ENCODE results near the gene PLXNA4.
A peak's percentile ranks its signal among the peaks of the same experiment; 100 is the strongest.

PLXNA4 gene

GRCh38 chr7:132500727-132501440, 75.4 kb downstream of the PLXNA4 start:
- no peak for DNase-seq

- no peak for DNase-seq
Observed at GRCh38 chr7:132499487-132499886, 76.8 kb downstream of the PLXNA4 start.

- DNase-seq, result no peak
Observed at GRCh38 chr7:132499065-132499464, 77.2 kb downstream of the PLXNA4 start.

DNA sequence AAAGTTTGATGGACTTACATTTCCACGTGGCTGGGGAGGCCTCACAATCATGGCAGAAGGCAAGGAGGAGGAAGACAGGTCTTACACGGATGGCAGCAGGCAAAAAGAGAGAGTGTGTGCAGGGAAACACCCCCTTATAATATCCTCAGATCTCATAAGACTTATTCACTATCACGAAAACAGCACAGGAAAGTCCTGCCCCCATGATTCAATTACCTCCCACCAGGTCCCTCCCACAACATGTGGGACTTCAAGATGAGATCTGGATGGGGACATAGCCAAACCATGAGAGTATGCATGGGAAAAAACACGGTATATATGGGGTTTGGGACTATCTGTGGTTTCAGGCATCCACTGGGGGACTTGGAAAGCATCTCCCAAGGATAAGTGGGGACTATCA, 78.0 kb downstream of the PLXNA4 start:
- DNase-seq, result no peak

- no peak for DNase-seq
Observed at GRCh38 chr7:132497098-132497497, 79.2 kb downstream of the PLXNA4 start.

GRCh38 chr7:132495936-132496335, 80.3 kb downstream of the PLXNA4 start:
- no peak for DNase-seq

GRCh38 chr7:132494474-132494873, 81.8 kb downstream of the PLXNA4 start:
- DNase-seq, result peak; percentile 39

GRCh38 chr7:132492823-132493445, 83.3 kb downstream of the PLXNA4 start:
- no peak for DNase-seq

GRCh38 chr7:132491391-132491945, 84.8 kb downstream of the PLXNA4 start:
- no peak for DNase-seq

DNA sequence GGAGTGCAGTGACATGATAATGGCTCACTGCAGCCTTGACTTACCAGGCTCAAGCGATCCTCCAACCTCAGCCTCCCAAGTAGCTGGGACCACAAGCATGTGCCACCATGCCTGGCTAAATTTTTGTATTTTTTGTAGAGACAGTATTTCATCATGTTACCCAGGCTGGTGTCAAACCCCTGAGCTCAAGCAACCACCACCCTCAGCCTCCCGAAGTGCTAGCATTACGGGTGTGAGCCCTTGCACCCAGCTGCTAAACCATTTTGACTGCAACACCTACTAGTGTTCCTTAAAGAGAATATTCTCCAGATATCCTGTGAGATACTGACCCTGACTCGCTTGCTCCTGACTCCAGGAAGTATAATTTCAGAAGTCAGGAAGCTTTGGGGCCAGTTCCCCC, 85.8 kb downstream of the PLXNA4 start:
- no peak for DNase-seq

DNA sequence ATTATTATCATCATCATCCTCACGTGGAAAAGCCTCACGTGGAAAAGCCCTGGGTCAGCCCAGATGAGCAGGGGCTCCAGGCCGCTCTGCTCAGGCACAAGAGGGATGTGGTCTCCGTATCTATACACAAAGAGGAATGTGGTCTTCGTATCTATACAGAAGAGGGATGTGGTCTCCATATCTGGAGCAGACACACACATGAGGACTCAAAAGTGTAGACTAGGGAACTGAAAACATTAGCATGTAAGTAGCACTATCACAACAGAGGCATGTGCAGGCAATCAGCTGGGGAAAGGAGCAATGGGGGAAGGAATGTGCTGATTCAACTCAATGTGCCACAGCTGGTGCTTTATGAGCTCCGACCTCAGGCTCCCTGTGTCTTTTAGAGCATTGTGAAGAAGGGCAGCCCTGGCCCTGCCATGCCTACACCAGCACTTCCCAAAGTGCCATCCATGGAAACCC, 86.5 kb downstream of the PLXNA4 start:
- DNase-seq, result no peak

DNA sequence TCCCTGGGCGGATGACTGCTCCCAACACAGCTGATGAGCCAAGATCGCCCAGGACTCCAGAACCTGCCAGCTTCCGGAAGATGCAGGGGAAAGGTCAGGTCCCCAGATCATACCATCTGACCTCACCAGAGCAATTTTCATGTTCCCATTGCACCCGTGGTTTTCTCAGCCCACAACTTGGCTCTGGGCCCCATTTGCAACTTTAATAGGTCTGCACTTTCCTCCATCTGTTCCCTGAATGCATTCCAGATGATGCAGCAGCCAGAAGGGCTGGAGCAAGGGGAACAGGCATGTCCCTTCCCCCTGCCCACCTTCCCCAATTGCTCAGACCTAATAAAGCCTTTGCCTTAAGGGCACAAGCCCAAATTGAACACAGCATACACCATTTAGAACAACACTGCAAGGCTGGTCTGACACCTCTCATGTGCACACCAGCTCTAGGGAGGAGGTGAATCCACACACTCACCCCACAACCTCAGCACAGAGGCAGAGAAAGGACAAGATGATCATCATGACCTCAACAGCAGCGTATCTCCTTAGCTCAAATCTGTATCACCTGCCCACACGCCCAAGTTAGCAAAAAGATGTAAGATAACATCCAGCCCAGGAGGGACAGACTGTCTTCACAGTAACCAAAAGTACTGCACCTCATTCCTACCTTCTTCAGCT, 87.5 kb downstream of the PLXNA4 start:
- no peak for DNase-seq

DNA sequence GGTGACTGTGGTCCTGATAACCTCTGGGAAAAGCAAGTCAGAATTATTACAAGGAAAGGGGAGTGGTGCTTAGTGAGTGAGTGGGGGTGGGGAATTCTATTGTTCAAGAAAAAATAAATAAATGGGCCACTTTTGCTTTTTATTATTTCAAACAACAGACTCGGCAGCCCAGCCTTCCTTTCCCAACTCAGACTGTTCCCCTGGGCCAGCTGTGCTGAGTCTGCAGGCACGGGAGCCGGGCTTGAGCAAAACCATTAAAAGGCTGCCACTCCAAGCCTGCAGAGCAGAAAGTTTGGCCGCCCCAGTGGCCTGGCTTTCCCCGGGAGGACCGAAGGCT, 90.0 kb downstream of the PLXNA4 start:
- no peak for DNase-seq

- DNase-seq, result no peak
Observed at GRCh38 chr7:132485600-132486273, 90.5 kb downstream of the PLXNA4 start.

DNA sequence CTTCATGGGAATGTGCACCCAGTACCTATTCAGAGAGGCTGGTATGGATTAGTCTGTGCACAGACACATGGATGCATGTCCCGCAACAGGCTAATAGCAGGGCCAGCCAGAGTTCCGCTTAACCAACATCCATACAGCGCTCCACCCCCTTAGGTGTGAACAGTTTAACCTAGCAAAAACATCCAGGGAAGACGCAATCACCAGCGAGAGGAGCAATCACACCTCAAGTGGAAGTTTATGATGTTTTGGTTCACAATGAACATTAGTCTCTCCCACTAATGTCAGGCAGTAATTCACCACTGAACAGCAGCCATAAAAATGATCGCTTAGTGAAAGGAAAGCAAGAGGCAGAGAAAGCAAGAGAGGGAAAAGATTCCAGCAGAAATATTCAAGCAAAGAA, 91.1 kb downstream of the PLXNA4 start:
- no peak for DNase-seq

DNA sequence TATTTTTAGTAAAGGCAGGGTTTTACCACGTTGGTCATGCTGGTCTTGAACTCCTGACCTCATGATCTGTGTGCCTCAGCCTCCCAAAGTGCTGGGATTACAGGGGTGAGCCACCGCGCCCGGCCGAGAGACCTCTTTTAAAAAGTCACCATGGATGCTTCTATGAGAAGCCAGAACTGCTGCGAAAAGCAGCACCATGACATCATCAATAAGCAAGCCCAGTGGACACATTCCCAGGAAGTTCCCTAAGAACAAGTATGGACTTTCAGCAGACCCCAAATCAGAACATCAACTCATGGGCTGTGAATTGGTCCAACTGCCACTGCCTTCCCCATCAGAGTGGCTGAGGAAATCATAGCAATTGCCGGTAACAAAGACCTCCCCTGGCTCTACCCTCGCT, 93.4 kb downstream of the PLXNA4 start:
- DNase-seq, result no peak

DNA sequence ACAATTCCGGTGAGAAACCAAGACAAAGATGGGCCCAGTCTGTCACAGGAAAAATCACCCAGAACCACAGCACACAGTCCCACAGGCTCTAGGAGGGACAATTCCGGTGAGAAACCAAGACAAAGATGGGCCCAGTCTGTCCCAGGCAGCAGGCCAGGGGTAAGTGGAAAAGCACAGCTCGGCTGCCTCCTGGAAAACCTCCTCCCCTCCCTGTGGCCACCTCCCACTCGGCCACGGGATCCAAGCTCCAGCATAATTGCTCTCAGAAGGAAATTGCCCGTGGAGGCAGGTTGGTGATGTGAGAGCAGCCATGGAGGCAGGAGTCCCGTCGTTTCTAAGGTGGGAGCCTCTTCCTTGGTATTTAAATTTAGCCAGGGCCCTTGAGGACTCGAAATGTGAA, 95.7 kb downstream of the PLXNA4 start:
- DNase-seq, result no peak

DNA sequence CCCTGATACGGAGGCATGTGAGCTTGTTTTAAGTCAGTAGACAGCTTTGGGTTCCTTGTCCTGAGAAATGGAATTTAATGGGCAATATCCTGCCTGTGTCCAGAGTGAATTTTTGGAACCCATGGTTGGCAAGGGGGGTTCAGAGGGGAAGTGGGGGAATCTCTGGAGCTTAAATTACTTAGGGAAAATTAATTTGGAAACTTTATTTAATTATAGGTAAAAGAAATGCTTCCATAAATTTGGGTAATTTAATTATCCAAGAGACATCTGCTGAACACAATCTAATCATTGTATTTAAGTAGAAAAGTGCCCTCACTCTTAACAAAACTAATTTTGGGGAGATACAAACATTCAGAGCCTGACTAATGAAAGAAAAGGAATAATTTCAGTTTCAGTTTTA, 99.7 kb downstream of the PLXNA4 start:
- DNase-seq, result no peak

GRCh38 chr7:132475669-132476116, 100.6 kb downstream of the PLXNA4 start:
- DNase-seq, result no peak

DNA sequence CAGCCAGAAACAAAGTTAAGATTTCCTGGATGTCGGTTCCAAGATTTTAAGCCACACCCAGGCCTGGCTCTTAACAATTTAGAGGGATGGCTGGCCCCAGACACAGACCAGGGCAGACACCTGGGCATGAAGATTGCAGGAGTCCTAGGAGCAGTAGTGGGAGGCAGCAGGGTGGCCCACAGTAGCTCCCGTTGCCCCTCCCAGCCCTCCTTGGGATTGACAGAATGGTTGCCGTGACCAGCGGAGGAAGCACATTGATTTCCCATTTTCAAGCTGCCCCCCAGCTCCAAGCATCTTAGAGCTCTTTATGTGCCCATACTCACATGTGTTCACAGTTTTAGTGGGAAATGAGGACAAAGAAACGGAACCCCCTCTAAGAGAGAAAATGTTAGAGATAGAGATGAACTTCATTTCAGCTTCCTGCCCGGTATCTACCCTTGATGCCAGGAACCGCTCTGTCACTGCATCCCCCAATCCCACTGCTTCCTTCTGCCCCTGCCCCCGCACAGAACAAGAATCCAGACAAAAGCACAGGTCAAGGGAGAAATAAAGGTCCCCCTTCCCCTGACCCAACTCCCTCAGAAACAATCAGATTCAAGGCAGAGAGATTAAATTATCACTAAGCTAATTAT, 101.1 kb downstream of the PLXNA4 start:
- DNase-seq, result no peak

- DNase-seq, result peak; percentile 78
Observed at GRCh38 chr7:132472463-132473120, 103.7 kb downstream of the PLXNA4 start.

DNA sequence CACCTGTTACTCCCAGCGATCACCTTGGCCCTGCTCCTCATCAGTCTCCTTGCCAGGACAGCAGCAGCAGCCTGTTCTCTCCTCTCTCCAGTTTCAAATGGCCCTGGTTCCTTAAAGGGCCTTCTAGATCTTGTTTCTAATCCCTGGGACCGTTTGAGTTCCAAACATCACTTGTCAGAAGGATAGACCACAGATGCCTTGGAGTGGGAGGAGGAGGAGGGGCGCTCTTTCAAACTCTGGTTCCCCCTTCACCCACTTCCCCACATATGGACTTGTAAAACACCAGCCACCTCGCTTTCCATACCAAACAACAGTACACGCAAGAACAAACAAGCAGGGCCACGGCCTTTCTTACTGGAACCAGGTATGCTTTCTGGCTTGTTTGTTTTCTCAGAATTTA, 104.8 kb downstream of the PLXNA4 start:
- DNase-seq, result no peak
